HEK293 (cell line): ENCODE data around the gene INO80.

Experiments
- CTCF ChIA-PET: fragments of 350-600 bp; formaldehyde crosslinking; extraction: SDS; loops from one replicate; lab custom pipeline; 2021; ENCODE audit warnings: antibody characterized with exemption; lab: Yijun Ruan, JAX
- POLR2A ChIA-PET: fragments of 300-600 bp; formaldehyde crosslinking; extraction: SDS; loops from one replicate; lab custom pipeline; 2020; ENCODE audit warnings: antibody characterized with exemption, inconsistent platforms; lab: Yijun Ruan, JAX
- H3K27ac ChIP-seq: fragments of 200-500 bp; sonication (Bioruptor generic); 2 replicates; pipeline ENCODE4 v1.5.1; 2014; ENCODE audit warnings: low read depth, low read length, control low read depth, inconsistent platforms; ENCODE audit errors: extremely low read depth
- H3K36me3 ChIP-seq, 2 experiments: fragments of 200-500 bp in 1 of 2; sonication (Bioruptor generic) in 1 of 2; 1 replicate in 1 of 2; 2 replicates in 1 of 2; pipeline ENCODE4 v1.5.1; 2014 to 2017; ENCODE audit warnings: inconsistent platforms in 2 of 2, low read length in 2 of 2; ENCODE audit not compliant: control insufficient read depth in 2 of 2, insufficient read depth in 1 of 2
- H3K4me1 ChIP-seq: fragments of 200-500 bp; sonication (Bioruptor generic); 2 replicates; pipeline ENCODE4 v1.5.1; 2014; ENCODE audit warnings: mild to moderate bottlenecking, low read length, inconsistent platforms; ENCODE audit not compliant: control insufficient read depth, insufficient read depth
- H3K4me3 ChIP-seq: 2 replicates; pipeline ENCODE4 v1.5.1; 2011; ENCODE audit warnings: low read depth, mild to moderate bottlenecking, control low read depth, low read length, moderate library complexity
- H3K9me3 ChIP-seq: fragments of 200-500 bp; sonication (Bioruptor generic); 2 replicates; pipeline ENCODE4 v1.5.1; 2014; ENCODE audit warnings: low read depth, low read length, inconsistent platforms; ENCODE audit not compliant: control insufficient read depth, insufficient read depth
- GLI2 ChIP-seq: fragments of 450-650 bp; formaldehyde crosslinking; IDR thresholded peaks from 2 replicates; pipeline ENCODE4; 2017; ENCODE audit warnings: missing biosample characterization, missing genetic modification characterization, low read depth, borderline replicate concordance
- HOXD13 ChIP-seq: sonication (generic); formaldehyde crosslinking; IDR thresholded peaks from 2 replicates; pipeline ENCODE4 v1.8.0; 2022; ENCODE audit warnings: missing genetic modification reagents, borderline replicate concordance
- KLF7 ChIP-seq: fragments of 450-650 bp; formaldehyde crosslinking; IDR thresholded peaks from 2 replicates; pipeline ENCODE4 v1.5.1; 2016; ENCODE audit warnings: missing biosample characterization, missing genetic modification characterization, borderline replicate concordance
- MYNN ChIP-seq: fragments of 450-650 bp; formaldehyde crosslinking; IDR thresholded peaks from 2 replicates; pipeline ENCODE4 v1.5.1; 2016; ENCODE audit warnings: missing biosample characterization, missing genetic modification characterization, borderline replicate concordance
- OSR2 ChIP-seq: fragments of 450-650 bp; formaldehyde crosslinking; IDR thresholded peaks from 2 replicates; pipeline ENCODE4 v1.5.1; 2016; ENCODE audit warnings: missing biosample characterization, missing genetic modification characterization
- TSHZ1 ChIP-seq: fragments of 450-650 bp; formaldehyde crosslinking; IDR thresholded peaks from 2 replicates; pipeline ENCODE4 v1.5.1; 2016; ENCODE audit warnings: missing biosample characterization, missing genetic modification characterization, borderline replicate concordance
- ZBTB20 ChIP-seq: fragments of 450-650 bp; formaldehyde crosslinking; IDR thresholded peaks from 2 replicates; pipeline ENCODE4 v1.5.1; 2016; ENCODE audit warnings: missing biosample characterization, missing genetic modification characterization
- ZIC2 ChIP-seq: fragments of 450-650 bp; formaldehyde crosslinking; IDR thresholded peaks from 2 replicates; pipeline ENCODE4 v1.5.1; 2016; ENCODE audit warnings: missing biosample characterization, missing genetic modification characterization
- ZNF133 ChIP-seq: fragments of 450-650 bp; formaldehyde crosslinking; IDR thresholded peaks from 2 replicates; pipeline ENCODE4 v1.5.1; 2016; ENCODE audit warnings: missing biosample characterization, missing genetic modification characterization
- ZNF223 ChIP-seq: fragments of 450-650 bp; formaldehyde crosslinking; IDR thresholded peaks from 2 replicates; pipeline ENCODE4 v1.5.1; 2016; ENCODE audit warnings: missing biosample characterization, missing genetic modification characterization
- ZNF324 ChIP-seq: fragments of 450-650 bp; formaldehyde crosslinking; IDR thresholded peaks from 2 replicates; pipeline ENCODE4 v1.5.1; 2016; ENCODE audit warnings: missing biosample characterization, missing genetic modification characterization
- ZNF394 ChIP-seq: fragments of 450-650 bp; formaldehyde crosslinking; IDR thresholded peaks from 2 replicates; pipeline ENCODE4 v1.5.1; 2016; ENCODE audit warnings: missing biosample characterization, missing genetic modification characterization, mild to moderate bottlenecking, moderate library complexity, borderline replicate concordance
- ZNF510 ChIP-seq: fragments of 450-650 bp; formaldehyde crosslinking; IDR thresholded peaks from 2 replicates; pipeline ENCODE4 v1.5.1; 2018; ENCODE audit warnings: mild to moderate bottlenecking, missing genetic modification characterization, missing biosample characterization; ENCODE audit not compliant: insufficient replicate concordance
- ZNF596 ChIP-seq: fragments of 450-650 bp; IDR thresholded peaks from 2 replicates; pipeline ENCODE4 v1.5.0; 2018; ENCODE audit warnings: missing biosample characterization, mild to moderate bottlenecking, missing genetic modification characterization, moderate library complexity
- ZNF747 ChIP-seq: fragments of 450-650 bp; formaldehyde crosslinking; IDR thresholded peaks from 2 replicates; pipeline ENCODE4 v1.5.1; 2016; ENCODE audit warnings: missing biosample characterization, missing genetic modification characterization
- ZNF792 ChIP-seq: fragments of 450-650 bp; formaldehyde crosslinking; IDR thresholded peaks from 2 replicates; pipeline ENCODE4 v1.5.1; 2016; ENCODE audit warnings: missing biosample characterization, missing genetic modification characterization
- TF ChIP-seq, protein P1 (sequence below): fragments of 450-650 bp; formaldehyde crosslinking; IDR thresholded peaks from 2 replicates; pipeline ENCODE4 v1.5.1; 2016; ENCODE audit warnings: missing biosample characterization, missing genetic modification characterization
- TF ChIP-seq, protein P2 (sequence below): fragments of 450-650 bp; formaldehyde crosslinking; IDR thresholded peaks from 2 replicates; pipeline ENCODE4 v1.5.1; 2016; ENCODE audit warnings: missing biosample characterization, missing genetic modification characterization

INO80 gene

DNA sequence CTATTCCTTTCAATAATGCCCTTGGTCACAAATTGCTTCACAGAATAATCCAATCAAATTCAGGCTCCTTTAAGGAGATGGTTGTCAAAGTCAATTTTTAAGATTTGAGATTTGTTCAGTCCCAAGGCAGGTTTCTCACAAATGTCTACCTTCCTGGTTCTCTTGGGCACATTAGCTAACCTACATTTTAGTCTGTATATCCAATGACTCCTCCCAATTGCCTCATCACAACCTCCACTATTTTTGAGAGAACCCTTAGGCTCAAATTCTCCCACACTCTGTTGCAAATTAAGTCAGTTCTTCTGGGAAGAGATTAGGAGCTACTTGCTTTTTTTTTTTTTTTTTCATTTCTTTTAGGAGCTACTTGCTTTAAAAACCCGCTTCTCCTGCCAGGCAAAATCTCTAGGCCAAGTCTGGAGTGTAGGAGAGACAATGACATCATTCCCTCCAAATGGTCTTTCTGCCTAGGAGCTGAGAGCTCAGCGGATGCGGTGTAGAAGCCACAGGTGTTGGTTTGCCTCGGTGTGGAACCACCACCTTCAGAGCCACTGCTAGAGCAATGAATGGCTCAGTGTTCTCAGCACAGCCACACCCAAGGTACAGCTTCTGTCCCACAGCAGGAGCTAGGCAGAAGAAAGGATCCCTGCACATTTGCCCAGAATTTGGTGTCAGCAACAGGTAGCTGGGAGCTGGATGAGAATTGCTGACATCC is 10.0 kb upstream of the INO80 start (continued):
- TF ChIP-seq OSR2 (tag by site-specific recombination) = peak; percentile 8; the same call in 1 of the 2 replicates
- 0 out of 2 replicates have a peak, but pooled peaks have one; percentile 44 for TF ChIP-seq ZIC2
- TF ChIP-seq ZNF324 (tag by site-specific recombination) = no peak

DNA sequence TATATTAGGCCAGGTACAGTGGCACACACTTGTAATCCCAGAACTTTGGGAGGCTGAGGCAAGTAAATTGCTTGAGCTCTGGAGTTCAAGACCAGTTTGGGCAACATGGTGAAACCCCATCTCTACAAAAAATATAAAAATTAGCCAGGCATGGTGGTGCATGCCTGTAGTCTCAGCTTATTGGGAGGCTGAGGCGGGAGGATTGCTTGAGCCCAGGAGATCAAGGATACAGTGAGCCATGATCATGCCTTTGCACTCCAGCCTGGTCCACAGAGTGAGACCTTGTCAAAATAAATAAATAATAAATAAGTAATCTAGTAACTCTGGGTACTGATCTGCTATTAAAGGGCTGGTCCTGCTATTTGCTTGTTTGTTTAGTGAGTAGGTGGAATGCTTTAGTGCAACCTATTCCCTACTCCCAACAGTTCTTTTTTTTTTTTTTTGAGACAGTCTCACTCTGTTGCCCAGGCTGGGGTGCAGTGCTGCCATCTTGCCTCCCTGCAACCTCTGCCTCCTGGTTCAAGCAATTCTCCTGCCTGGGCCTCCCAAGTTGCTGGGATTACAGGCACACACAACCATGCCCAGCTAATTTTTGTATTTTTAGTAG is 9.1 kb upstream of the INO80 start:
- H3K4me3 ChIP-seq = no peak overlapping the region
- TF ChIP-seq OSR2 (tag by site-specific recombination) = no peak
- no peak for TF ChIP-seq HOXD13 (CRISPR knock-in tag)
- TF ChIP-seq ZNF510 = no peak
- ChIA-PET CTCF (interaction anchor here (0.6 kb wide), 1 partner anchor 9 kb away, joined by 3 read pairs; the partner anchor contains the start of gene INO80), POLR2A (interaction anchor here (0.8 kb wide), 1 partner anchor 116 kb away, joined by 3 read pairs; no protein-coding TSS in a partner anchor)
- no peaks in the 10 kb centered on the region for H3K9me3 ChIP-seq
- no peaks in the 10 kb centered on the region for H3K36me3 ChIP-seq
- no peak overlapping the region for H3K27ac ChIP-seq
- H3K4me1 ChIP-seq = no peaks in the 10 kb centered on the region

GRCh38 chr15:41124058-41124457 is 8.0 kb upstream of the INO80 start:
- Histone ChIP-seq H3K4me1 (no peaks in the 10 kb centered on the region), H3K9me3 (no peaks in the 10 kb centered on the region), H3K27ac (no peak overlapping the region), H3K36me3 (no peaks in the 10 kb centered on the region)
- TF ChIP-seq ZNF747 (tag by site-specific recombination) (no peak), GLI2 (tag by site-specific recombination) (no peak), KLF7 (tag by site-specific recombination) (no peak), TSHZ1 (tag by site-specific recombination) (no peak), ZNF792 (tag by site-specific recombination) (no peak), ZNF596 (tag by site-specific recombination) (no peak), ZNF223 (tag by site-specific recombination) (no peak), ZNF394 (no peak), ZBTB20 (tag by site-specific recombination) (no peak), MYNN (tag by site-specific recombination) (no peak), ZNF133 (tag by site-specific recombination) (no peak)
- TF ChIP-seq, protein P1, sequence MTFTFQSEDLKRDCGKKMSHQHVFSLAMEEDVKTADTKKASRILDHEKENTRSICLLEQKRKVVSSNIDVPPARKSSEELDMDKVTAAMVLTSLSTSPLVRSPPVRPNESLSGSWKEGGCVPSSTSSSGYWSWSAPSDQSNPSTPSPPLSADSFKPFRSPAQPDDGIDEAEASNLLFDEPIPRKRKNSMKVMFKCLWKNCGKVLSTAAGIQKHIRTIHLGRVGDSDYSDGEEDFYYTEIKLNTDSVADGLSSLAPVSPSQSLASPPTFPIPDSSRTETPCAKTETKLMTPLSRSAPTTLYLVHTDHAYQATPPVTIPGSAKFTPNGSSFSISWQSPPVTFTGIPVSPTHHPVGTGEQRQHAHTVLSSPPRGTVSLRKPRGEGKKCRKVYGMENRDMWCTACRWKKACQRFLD = no peak
- TF ChIP-seq, protein P2, sequence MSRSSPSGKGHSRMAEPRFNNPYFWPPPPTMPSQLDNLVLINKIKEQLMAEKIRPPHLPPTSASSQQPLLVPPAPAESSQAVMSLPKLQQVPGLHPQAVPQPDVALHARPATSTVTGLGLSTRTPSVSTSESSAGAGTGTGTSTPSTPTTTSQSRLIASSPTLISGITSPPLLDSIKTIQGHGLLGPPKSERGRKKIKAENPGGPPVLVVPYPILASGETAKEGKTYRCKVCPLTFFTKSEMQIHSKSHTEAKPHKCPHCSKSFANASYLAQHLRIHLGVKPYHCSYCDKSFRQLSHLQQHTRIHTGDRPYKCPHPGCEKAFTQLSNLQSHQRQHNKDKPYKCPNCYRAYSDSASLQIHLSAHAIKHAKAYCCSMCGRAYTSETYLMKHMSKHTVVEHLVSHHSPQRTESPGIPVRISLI (tag by site-specific recombination) = no peak
- TF ChIP-seq, all 188 proteins: peak for 0
- ChIA-PET CTCF (no interaction called here), POLR2A (no interaction called here)
- no peak overlapping the region for H3K4me3 ChIP-seq
